HG03095 (cell line): ENCODE measurements around the gene CCDC192.

ENCODE experiments used
- ATAC-seq: cut with Tn5 transposase; IDR thresholded peaks from one replicate; pipeline ENCODE4 v1.9.1; 2021; ENCODE audit warnings: moderate library complexity; ENCODE audit not compliant: unreplicated experiment

The CCDC192 gene

DNA sequence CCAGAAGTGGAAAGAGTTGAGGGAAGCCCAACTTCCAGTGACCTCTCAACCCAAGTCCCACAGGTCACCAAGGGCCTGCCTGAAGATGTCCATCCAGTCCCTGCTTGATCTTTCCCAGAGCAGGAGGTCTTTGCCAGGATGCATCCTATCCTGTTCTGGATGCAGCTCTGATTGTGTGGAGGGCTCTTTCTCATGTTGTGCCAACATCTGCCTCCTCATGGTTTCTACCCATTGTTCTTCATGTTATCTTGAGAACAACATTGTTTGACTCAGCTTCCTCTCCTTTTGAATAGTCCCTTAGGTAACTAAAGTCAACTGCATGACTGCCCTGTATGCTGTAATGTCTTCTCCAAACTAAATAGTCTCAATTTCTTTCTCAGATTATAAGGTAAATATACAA lies 169.3 kb downstream of the CCDC192 start:
- ATAC-seq: no peak

DNA sequence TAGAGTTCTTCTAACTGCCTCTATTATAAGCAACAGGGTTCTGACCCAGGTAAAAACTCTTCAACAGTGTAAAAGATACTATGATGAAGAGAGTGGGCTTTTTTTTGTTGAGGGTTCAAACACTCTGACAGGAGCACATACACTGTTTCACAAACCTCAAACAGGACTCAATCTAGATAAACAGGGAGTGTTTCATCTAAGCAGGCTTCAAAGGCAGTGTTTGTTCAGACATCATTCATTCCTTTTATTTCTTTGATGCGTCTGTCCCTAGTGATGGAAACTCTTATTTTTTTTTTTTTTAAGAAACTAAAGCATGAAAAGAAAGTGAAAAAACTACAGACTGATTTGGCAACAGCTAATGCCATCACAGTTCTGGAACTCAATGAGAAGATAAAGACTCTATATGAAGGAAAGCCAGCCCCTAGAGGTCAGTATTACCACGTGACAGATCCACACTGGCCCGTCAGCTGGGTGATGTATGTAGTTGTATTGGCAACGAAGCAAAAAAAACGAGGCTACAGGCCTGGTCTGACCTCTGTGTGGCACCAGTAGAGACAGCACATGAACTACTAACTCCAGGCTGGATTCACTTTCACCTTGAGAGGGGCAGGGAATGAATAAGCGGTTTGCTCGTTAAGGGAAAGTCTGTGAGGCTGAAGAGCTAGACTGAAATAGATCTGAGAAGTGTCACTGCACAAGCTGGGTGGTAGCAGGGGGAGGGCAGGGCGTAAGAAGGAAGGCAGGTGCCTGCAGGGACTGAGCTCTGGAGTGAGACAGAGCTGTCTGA lies 172.2 kb downstream of the CCDC192 start:
- peak; percentile 76 for ATAC-seq

DNA sequence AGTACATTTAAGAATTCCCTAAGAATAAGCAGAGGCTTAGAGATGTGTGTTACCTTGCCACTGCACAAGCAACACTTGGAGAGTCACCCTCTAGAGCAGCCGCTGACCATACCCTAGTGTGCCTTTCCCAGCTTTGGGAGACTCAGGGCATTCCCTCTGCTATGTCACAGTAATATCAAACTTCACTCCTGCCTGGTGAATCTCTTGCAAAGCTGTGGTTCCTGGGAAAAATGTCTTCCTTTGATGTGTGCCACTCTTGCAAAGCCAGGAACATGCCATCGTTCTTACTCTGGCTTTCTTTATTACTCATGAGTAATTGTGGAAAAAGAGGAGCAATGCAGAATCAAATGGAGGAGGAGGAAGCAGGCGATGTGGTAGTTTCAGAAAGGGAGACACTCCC lies 173.2 kb downstream of the CCDC192 start:
- ATAC-seq: no peak

DNA sequence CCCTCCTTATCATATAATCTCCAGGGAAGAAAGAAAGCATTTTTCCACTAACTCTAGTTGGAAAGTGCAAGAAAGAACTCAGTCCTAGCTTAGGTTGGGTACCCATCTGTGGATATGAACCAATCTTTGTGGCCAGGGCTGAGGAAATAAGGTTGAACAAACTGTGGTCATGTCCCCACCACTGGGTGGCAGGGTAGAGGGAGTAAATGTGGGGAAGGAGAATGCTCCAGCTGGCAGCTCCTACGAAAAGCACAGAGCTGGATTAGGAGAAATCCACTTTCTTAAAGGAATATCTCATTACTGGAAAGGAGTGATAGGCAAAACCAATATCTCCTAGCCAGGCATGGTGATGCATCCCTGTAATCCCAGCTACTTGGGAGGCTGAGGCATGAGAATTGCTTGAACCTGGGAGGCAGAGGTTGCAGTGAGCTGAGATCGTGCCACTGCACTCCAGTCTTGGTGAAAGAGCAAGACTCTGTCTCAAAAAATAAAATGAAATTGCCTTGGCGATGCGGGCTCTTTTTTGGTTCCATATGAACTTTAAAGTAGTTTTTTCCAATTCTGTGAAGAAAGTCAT lies 175.1 kb downstream of the CCDC192 start:
- no peak for ATAC-seq

DNA sequence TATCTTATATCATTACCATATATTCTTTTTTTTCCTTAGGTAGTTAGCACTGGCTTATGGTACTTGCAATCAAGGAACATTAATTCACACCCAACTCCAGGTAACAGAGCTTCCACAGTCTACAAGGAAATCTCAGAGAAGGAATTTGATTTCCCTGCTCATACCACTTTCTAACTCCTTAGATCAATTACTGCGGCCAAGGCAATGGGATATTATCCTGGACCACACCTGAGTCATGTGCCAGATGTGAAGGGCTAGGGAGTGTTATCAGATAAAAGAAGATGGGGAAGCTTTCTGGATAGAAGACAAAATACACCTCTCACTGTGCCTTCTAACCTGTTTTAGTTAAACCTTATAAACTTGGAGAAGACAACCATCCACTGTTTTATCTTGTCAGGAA lies 181.2 kb downstream of the CCDC192 start:
- ATAC-seq: no peak

DNA sequence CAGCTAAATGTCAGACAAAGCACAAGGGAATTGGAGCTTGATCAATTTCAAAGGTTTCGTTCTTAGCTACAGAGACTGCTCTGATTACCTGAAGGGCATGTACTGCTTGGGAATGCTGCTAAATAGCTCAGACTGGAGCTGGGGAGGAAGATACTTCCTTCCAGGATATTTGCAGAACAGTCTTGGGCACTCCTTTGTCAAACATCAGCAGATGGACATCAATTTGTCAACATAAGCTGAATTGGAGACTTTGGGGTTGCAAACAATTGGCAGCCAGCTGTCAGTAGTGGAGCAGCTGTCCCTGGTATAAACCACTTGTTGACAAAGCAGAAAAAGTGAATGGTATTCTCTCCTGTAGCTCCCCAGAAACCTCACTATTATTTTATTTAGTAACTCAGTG lies 182.0 kb downstream of the CCDC192 start:
- ATAC-seq: no peak

DNA sequence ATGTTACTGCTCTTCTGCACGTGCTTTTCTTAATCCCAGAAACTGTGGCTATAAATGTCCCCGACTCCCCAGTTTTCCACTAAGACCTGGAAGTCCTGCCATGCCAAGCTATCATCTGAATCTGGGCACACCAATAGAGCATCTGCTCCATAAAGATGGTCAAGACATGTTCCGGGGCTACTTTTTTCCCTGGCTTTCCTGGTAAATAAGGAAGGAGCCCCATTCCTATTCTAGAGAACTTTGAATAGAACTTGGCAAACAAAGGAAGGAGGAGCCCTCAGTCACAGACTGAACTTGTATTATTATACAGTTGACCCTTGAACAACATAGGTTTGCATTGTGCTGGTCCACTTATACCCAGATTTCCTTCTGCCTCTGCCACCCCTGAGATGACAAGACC lies 182.9 kb downstream of the CCDC192 start:
- no peak for ATAC-seq

DNA sequence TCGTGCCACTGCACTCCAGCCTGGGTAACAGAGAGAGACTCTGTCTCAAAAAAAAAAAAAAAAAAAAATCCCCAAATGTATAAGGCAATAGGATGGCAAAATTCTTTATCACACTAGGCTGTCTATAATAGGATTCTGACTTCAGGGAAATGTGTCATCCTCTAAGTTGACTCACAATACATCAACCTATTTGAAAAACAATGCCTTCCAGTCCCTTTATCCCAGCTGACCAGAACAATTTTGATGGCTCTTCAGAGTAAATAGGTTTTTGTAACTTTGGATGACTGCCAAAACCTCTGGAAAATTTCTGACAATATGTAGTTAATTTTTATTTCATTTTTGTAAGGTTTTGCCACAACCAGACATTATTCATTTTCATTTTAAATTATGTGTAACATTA lies 184.1 kb downstream of the CCDC192 start:
- ATAC-seq: no peak

DNA sequence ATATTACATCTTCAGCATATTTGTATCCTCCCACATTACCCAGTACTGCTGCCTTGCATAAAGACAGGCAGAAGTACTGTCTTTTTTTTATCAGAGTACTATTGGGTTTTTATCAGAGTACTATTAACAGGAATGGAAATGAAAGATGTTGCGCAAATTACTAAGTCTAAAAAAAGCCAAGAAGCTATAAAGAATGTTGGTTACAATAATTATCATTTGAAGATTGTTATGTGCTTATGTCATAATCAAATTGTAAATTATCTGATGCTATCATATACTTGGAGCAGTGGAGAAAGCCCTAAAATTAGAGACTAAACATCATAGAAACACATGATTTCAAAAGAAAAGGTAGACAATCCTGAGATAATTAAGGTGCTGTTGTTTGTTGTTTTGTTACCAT lies 188.8 kb downstream of the CCDC192 start:
- no peak for ATAC-seq

DNA sequence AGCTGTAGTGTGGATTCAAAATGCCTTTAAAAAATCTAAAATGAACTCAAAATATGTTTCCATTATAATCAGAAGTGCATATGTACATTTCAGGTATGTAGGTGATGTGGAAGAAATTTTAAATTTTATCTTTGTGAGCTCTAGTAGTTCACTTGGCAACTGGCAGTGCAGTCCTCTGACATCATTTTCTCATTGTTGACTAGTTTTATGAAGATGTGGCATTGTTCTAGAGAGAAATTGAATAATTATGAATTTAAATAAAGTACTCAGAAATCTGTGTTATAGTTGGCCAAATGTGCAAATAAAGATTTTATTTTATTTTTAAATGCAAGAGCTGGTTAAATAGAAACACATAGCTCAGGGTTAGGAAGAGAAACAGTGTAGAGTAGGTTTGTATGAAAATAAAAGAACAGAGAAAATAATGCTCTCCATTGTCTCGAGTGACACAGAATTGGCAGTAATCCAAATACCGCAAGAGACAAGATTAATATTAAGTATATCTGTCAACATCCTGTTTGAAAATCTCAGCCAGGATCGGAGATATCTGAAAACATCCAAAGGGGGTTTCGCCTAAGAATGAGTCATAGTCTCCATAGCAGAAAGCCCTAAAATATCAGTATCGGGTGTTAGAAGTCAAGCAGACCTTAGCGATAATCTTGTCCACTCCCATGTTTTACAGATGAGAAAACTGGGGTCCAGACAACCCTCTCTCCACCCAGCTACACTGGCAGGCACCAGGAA lies 189.4 kb downstream of the CCDC192 start:
- no peak for ATAC-seq

DNA sequence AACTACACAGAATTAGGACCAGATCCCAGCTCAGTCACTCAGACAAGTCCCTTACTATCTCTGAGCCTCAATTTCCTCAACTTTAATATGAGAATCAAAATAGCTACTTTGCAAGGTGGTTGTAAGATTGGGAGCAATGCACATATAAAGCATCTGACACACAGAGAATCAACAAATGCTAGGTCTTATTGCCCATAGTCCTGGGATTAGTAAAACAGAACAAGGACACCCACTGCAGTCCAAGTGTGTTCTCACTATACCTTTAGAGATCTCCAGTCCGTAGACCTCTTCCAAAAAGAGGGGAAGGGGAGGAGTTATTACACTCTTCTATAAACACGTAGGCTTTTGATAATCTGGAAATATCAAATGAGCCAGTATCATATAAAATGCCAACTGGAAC lies 190.0 kb downstream of the CCDC192 start:
- no peak for ATAC-seq

DNA sequence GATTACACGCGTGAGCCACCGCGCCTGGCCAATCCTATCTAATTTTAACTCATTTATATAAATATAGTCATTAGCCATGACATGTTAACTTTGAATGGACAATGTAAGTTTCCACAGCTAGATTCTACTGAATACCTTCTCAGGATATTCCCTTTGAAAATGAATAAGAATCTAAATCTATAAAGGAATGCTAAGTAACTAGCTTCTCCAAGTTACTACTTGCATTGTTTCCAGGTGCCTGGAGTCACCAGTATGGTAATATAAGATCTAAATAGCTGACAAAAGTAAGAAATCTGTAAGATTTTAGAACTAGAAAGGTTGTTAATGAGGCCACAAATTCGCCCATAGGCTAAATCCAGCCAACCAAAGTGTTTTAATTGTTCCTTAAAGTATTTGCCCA lies 191.3 kb downstream of the CCDC192 start:
- ATAC-seq: no peak

DNA sequence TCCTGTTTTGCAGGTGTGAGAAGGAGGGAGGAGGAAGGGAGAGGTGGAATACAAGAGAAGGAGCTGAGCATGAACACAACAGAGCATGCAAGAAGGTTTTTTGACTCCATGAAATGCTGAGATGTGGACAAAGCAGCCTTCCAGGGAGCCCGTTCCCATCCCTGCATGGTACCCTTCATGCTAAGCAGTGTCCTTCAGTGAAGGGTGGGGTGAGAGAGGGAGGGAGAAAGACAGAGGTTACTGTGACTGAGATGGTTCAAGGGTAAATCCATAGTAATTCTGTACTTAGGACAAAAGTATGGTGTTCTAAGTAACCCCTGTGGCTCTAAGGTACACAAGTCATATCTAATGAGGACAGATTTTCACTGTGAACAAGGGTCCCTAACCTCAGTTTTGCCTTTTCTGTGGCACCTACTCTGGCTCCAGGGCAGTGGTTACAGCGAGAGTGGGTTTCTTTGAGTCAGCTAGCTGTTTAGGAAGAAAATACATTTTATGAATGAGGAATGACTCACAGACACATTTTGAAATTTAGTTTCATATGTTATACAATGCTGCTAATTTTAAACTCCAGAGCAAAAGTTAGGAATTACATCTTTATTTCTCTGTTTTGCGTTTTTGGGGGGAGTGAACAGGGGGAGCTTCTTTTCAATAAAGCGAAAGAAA lies 195.5 kb downstream of the CCDC192 start:
- ATAC-seq: no peak

DNA sequence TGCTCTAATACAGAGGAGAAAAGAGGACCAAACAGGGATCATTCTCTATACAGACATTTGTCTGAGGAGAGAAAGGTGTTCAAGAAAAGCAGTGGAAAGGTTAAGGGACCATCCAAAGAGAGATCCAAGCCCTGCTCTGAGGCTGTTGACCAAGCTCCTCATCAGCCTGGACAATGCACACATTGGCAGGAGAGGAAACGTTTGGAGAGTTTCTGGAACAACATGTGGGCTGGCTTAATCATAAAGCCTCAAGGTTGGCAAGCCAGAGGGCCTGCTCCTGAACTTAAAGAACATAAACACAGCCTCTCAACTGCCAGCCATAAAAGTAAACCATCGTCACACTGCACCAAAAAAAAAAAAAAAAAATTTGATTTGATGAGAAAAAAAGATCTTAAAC lies 196.0 kb downstream of the CCDC192 start:
- no peak for ATAC-seq

DNA sequence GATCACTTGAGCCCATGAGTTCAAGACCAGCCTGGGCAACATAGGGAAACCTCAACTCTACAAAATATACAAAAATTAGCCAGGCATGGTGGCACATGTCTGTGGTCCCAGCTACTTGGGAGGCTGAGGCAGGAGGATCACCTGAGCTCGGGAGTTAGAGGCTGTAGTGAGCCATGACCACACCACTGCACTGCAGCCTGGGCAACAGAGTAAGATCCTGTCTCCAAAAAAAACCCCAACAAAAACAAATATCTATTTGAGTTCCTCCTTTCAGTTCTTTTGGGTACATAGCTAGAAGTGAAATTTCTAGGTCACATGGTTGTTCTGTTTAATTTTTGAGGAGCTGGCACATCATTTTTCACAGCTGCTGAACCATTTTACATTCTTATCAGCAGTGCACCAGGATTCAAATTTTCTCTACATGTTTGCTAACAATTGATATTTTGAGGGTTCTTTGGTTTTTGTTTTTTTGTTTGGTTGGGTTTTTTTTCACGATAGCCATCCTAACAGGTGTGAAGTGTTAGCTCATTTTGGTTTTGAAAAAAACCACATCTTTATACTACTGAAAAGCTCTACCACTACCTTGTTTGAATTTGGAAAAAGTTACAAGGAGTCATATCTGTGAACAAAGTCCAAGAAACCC lies 203.5 kb downstream of the CCDC192 start:
- no peak for ATAC-seq

DNA sequence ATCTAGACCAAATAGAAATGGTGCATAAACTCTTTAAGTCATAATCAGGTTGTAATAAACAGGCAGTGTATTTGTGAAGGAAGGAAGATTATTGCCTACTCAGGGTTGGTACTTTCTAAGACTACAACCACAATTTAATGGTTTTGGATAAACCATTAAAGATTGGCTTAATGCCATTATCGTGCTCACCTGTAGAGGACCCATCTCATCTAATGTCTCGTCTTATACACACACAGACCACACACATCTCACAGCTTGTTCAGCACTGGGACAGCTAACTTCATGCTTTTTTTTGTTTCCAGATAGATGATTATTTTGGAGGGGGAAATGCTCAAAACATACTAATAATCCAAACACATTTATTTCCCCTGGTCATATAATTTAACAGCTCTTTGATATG lies 204.7 kb downstream of the CCDC192 start:
- ATAC-seq: no peak

DNA sequence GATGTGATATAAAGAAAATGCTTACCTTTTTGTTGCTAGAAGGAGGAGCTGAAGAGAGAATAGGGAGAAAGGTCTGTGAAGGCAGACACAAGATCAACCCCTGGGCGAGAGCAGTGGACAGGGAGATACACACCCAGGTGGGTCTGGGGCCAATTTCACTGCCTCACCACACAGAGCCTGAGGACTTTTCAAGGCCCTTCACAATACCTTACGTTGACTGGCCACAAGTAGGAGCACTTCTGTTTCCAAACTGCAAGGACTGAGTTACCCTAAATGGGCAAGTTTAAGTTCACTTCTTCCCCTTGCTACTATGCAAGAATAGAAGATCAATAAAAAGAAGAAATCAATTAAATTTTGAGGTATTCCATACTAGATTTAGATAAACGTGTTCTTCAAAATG lies 205.9 kb downstream of the CCDC192 start:
- peak; percentile 89 for ATAC-seq

DNA sequence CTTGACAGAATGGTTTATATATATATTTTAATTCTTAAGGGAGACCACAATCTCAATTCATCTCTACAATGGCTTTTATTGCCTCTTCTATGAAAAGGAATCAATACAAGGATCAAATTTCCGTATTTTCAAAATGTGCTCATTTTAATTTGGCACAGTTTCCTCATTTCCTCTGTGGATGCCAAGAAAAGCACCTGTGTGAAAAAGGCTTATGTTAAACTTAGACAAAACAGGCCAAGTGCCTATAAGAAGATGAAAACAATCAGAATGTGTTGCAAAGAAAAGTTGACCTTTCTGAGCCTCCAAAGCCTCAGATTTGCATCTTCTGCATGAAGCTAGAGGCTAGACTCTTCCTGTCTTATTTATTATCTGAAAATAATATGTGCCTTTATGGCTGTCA lies 206.6 kb downstream of the CCDC192 start:
- ATAC-seq: no peak

DNA sequence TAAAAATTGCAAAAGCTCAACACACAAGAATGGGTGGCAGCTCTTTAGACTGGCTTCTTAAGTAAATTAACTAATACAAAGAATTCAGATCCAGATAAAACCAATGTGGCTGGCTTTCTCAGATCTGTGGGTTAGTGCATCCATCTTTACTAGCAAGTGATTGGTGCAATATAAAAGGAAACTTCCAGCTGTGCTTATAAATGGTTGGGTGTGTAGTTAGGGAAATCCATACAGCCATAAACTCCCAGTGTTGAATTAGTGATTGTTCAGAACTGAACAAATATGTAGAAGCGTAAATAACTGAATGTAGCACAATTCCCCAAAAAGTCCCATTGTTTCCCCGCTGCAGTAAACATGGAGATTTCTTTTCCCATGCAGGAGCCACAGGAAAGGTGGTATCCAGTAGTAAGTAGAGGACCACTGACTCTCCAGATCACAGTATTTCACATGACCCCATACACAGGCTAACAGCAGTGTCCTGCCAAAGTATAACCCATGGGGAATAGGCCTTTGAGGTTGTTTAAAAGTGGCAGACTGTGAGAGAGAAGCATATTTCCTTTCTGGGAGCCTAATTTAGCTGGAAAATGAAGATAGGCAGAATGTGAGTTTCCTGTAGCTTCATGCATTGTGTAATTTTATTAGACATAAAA lies 207.2 kb downstream of the CCDC192 start:
- ATAC-seq: no peak

DNA sequence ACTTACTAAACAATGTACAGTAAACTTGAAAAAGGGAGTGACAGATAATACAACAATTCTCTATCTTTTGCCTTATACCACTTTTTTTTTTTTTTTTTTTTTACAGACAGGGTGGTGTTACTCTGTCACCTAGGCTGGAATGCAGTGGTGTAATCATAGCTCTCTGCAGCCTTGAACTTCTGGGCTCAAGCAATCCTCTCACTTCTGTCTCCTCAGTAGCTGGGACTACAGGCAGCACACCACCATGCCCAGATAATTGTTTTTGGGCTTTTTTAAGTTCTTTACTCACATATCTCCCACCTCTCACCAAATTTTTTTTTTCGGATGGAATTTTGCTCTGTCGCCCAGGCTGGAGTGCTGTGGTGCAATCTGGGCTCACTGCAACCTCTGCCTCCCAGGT lies 208.4 kb downstream of the CCDC192 start:
- ATAC-seq: no peak

DNA sequence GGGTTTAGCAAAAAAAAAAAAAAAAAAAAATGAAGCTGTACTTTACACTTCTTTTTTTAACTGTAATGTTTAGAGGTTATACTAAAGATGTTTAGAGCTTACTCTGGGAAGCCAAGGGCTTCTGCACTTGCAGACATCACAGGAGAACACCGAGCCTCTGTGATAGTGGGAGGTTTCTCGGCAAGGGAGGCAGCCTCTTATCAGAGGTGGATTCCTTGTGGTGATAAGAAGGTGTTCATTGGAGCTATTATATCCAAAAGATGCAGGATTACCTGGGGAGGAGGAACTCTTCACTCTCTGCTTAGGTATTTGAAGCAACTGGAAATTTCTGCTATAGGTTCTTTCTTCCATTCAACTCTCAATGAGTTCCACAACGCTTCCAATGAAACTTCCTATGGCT lies 209.2 kb downstream of the CCDC192 start:
- no peak for ATAC-seq
